Activated naive CD4-positive, alpha-beta T cell treated with anti-CD3 and anti-CD28 coated beads, Interleukin-2, amount 50 U/mL, for 72 hours (primary cell): Measurements from ENCODE around the gene PTGES. TPM values are rescaled to one million over a fixed set of nuclear protein-coding genes. Genes with fewer than 3 reads are reported as not detected.

ENCODE experiments used
- ATAC-seq, 2 donors: fragments of 150-1000 bp; cut with Tn5 transposase; 2 replicates each; pipeline ENCODE4 v1.10.0; 2021; ENCODE audit warnings: mild to moderate bottlenecking in 2 of 2, moderate library complexity in 2 of 2
- DNase-seq, 2 donors: peaks; one replicate each; pipeline ENCODE4 v3.0.0; 2021 to 2022; ENCODE audit warnings: low spot score in 2 of 2
- H3K27ac Mint-ChIP-seq, 2 donors: one replicate each; pipeline ENCODE4 v1.8.0; 2022; ENCODE audit warnings: mild to moderate bottlenecking in 2 of 2, mixed read lengths in 2 of 2
- H3K36me3 Mint-ChIP-seq, 2 donors: one replicate each; pipeline ENCODE4 v1.8.0; 2022; ENCODE audit warnings: mixed read lengths in 2 of 2
- H3K9me3 Mint-ChIP-seq, 2 donors: one replicate each; pipeline ENCODE4 v1.8.0; 2022; ENCODE audit warnings: mixed read lengths in 2 of 2
- total RNA-seq, 2 donors: library from RNA; stranded (reverse); gene quantifications; one replicate each; pipeline ENCODE4 v1.2.3, GENCODE V29; 2022

PTGES gene
- total RNA-seq, 2 donors from 2014 or later: 0.41 TPM; not detected in 1

DNA sequence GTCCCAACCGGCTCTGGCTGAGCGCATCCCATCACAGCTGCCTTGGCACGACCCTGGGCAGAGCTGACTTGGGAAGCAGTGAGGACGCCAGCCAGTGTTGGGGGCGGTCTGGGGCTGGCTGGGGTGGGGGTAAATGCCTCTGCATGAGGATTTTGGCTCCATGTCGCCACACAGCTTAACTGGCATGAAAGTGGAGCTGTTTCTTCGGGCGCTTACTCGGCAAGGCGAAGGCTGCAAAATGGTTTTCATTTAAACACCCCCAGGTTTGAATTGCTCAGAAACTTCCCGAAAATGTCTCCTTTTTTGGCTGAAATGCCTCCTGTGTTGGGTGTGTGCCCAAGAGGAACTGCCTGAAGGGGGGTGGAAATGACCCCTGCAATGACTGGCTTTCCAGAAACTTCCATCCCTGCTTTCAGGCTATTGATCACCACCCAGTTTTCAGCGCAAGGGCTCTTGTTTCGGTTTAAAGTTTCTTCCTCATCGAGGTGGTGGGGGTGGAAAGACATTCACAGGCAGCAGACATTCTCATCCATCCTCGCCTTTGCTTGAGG lies 38.3 kb downstream of the PTGES start:
- ATAC-seq: no peak
- H3K36me3 Mint-ChIP-seq: no peaks in the 10 kb centered on the region
- no peaks in the 10 kb centered on the region for H3K9me3 Mint-ChIP-seq
- DNase-seq: no peak
- no peak overlapping the region for H3K27ac Mint-ChIP-seq

DNA sequence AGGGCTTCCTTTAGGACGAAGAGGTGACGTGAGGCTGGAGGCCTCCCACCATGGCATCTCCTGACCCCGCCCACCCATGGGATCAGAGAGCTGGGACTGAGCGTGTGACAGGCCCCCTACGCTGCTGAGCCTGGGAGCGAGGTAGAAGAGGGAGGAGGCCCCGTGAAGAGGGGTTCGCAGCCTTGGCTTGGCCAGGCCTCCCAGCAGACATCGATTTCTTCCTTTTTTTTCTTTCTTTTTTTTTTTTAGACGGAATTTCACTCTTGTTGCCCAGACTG lies 39.5 kb downstream of the PTGES start:
- DNase-seq: no peak
- H3K36me3 Mint-ChIP-seq: no peaks in the 10 kb centered on the region
- H3K9me3 Mint-ChIP-seq: no peaks in the 10 kb centered on the region
- ATAC-seq: no peak
- H3K27ac Mint-ChIP-seq: no peak overlapping the region

DNA sequence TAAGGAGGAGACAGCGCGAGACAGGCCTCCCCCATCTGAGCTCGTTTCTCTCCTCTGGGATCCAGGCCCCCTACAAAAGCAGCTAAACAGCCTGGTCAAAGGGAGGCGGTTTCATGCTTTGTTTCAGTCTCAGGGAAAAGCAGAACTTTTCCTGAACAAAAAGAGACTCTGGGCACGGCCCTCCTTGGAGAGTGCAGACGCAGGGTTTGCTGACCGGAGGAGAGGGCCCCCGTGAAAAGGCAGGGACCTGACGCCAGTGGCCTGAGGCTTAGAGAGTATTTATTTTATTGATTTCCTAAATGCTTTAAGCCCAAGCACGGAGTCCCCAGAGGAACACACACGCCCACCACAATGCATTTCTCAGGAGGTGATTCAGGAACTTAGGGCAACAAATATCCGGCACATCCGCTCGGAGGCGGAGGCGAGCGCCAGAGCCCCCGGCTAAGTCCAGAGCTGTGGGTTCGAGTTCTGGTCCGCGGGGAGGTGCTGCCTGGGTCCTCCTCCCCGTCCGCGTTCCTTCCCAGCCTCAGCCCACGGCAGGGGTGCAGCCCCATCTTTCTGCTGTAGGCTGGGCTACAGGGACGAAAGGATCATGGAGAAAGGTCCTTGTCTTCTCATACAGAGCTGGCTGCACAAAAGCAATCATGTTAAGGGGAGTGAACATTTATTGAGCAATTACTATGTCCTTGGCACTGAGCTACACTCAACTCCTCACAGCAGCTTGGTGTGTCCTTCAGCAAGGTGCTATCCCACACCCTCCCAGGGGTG lies 40.0 kb downstream of the PTGES start:
- DNase-seq (no peak), ATAC-seq (no peak)
- no peak overlapping the region for H3K27ac Mint-ChIP-seq
- no peaks in the 10 kb centered on the region for H3K36me3 Mint-ChIP-seq
- no peaks in the 10 kb centered on the region for H3K9me3 Mint-ChIP-seq

DNA sequence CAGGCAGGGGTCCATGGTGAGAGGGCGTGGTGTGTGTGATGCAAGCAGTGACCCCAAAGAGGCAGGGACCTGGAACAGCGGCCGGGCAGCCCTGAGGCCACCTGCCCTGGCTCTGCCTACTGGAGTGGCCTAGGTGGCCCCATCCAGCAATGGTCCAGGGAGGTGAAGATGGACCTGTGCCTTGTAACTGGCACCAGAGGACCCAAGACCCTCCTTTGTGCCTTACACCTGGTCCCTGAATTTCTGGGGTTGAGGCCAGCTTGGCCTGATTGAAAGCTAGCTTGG lies 42.7 kb downstream of the PTGES start:
- DNase-seq: no peak

DNA sequence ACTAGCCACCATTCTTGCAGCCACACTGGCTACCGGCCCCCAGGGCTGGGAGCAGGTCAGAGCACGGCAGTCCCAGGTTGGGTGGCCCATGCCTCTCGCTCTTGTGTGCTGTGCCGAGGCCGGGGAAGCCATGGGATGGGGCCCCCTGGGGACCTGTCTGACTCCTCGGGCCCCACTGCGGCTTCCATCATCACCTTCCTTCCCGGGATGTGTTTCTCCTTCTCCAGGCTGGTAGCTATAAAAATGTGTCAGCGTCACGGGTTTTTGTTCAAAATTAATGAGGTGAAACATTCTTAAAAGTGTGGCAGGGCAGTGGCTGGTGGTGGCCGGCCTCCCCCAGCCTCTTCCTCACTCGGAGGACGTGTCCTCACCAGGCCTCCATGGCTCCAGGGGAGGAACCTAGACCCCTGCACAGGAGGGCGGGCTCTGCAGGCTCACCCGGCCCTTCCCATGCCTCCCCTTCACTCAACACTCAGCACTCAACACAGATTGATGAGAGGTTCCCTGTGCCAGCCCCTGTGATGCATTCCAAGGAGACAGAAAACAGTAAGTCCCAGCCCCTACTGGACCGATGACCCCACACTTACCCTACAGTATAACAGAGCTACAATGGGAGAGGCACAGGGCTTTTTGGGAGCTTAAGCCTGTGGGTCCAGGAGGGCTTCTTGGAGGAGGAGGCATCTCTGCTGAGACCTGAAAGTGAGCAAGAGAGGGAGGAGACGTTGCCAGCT lies 43.2 kb downstream of the PTGES start:
- Mint-ChIP-seq H3K27ac (peak overlapping the region in 1 of 2 donors; percentile 11), H3K36me3 (no peaks in the 10 kb centered on the region), H3K9me3 (no peaks in the 10 kb centered on the region)
- DNase-seq (no peak), ATAC-seq (no peak)

More for the DNA sequence above, 42.7 kb downstream of the PTGES start:
- no peak for ATAC-seq
- no peak overlapping the region for H3K27ac Mint-ChIP-seq
- no peaks in the 10 kb centered on the region for H3K9me3 Mint-ChIP-seq
- H3K36me3 Mint-ChIP-seq: no peaks in the 10 kb centered on the region

DNA sequence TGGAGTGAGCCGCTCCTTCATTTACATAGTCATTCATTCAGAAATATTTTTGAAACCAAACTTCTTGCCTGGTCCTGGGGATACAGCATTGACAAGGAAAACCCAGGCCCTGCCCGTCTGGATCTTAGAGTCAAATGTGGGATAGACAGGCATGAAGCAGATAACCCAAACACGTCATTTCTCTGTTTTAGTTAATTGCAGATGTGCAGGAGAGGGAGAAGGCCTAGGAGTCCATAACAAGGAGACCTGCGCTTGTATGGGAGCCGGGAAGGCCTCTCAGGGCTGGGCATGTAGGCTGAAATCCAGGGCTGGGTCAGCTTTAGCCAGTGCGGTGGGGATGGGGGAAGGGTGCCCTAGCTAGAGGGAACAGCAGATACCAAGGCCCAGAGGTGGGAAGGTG lies 44.0 kb downstream of the PTGES start:
- Mint-ChIP-seq H3K36me3 (no peaks in the 10 kb centered on the region), H3K27ac (peak overlapping the region in 1 of 2 donors; percentile 11), H3K9me3 (no peaks in the 10 kb centered on the region)
- ATAC-seq (no peak), DNase-seq (no peak)

DNA sequence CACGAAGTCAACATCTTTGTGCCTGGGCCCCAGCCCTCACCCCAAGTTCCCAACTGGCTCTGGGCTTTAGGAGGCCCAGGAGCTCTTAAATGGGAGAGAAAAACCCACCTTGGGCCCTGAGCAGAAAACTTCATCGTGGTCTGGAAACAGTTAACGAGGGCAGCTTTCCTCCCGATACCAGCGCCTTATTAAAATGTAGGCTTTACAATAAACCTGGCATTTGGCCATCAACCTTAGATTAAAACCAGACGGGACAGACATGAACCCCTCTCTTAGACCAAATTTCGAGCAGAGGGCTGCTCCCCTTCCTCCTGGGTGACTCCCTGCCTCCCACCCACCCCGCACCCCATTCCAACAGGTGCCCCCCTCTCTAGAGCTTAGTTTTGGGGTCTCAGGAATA lies 48.0 kb downstream of the PTGES start:
- H3K9me3 Mint-ChIP-seq: no peaks in the 10 kb centered on the region
- no peak for ATAC-seq
- no peaks in the 10 kb centered on the region for H3K36me3 Mint-ChIP-seq
- H3K27ac Mint-ChIP-seq: no peak overlapping the region
- DNase-seq: no peak

GRCh38 chr9:129703667-129704355 lies 49.0 kb downstream of the PTGES start:
- Mint-ChIP-seq H3K9me3 (no peaks in the 10 kb centered on the region), H3K27ac (no peak overlapping the region), H3K36me3 (no peaks in the 10 kb centered on the region)
- DNase-seq (no peak), ATAC-seq (no peak)

DNA sequence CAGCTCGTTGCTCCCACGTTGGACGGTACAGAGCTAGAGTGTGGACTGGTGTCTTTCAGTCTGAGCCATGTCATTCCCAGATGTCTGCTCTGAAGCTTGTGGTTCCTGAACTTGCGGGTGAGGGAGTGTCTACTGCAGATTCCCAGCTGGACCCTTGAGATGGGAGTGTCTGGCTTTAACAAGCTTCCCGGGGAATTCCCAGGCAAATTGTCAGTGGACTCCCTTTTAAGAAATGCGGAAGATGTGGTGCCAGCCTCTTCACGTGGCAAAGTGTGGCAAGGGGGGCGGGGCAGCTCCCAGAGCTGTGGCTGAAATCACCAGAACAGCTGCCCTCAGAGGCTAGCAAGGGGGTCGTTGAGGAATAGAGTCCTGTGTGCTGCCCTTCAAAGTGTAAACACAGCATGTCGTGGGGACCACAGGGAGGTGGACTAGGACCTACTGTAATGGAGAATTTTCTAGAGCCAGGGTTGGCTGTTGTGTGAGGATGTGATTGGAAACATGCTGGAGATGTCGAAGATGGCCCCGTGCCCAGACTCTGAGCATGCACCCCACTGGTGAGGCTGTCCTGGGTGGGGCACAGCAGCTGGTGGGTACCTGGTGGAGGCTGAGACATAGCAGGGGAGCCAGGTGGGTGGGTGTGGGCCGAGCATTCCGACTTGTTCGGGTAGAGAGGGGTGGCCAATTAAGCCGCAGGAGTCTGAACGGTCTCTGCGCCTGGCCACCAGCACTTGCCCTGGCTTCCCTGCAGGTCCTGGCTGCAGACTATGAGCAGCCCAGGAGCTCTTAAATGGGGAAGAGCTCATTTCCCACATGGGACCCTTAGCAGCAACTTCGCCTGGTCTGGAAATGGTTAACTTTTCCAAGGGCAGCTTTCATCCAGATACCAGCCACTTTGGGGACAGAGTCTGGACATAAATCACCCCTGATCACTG lies 50.0 kb downstream of the PTGES start:
- DNase-seq (no peak), ATAC-seq (no peak)
- H3K9me3 Mint-ChIP-seq: no peaks in the 10 kb centered on the region
- H3K27ac Mint-ChIP-seq: no peak overlapping the region
- H3K36me3 Mint-ChIP-seq: no peaks in the 10 kb centered on the region

DNA sequence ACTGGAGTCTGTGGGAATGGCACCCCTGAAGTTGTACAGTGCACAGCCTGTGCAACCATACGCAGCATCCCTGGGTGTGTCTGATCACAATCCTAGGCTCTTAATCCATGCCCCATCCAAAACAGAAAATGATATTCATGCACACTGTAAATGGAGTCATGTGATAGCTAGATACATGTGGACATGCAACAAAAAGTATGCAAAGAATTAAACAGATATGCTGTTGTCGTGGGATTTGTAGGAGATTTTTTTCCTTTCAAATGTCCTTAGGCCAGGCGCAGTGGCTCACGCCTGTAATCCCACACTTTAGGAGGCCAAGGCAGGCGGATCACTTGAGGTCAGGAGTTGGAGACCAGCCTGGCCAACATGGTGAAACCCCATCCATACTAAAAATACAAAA lies 51.3 kb downstream of the PTGES start:
- H3K36me3 Mint-ChIP-seq: no peaks in the 10 kb centered on the region
- ATAC-seq (no peak), DNase-seq (no peak)
- H3K27ac Mint-ChIP-seq: no peak overlapping the region
- H3K9me3 Mint-ChIP-seq: no peaks in the 10 kb centered on the region

DNA sequence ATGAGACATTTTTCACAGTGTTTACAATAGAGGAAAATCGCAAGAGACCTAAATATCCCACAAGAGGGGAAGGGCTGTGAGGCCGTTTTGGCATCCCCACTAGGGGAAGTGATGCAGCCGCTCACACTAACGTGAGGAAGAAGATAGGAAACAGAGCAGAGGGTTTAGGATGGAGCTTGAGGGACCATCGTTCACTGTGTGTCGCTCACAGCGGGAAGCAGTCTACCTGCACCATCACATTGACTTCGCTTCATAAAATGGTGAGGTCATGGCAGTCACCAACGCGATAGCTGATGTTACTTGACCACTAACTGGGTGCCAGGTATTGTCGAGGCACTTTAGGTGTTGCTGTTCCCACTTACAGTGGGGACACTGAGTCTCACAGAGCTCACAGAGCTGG lies 51.8 kb downstream of the PTGES start:
- H3K9me3 Mint-ChIP-seq: no peaks in the 10 kb centered on the region
- H3K27ac Mint-ChIP-seq: no peak overlapping the region
- DNase-seq: no peak
- no peak for ATAC-seq
- H3K36me3 Mint-ChIP-seq: no peaks in the 10 kb centered on the region

DNA sequence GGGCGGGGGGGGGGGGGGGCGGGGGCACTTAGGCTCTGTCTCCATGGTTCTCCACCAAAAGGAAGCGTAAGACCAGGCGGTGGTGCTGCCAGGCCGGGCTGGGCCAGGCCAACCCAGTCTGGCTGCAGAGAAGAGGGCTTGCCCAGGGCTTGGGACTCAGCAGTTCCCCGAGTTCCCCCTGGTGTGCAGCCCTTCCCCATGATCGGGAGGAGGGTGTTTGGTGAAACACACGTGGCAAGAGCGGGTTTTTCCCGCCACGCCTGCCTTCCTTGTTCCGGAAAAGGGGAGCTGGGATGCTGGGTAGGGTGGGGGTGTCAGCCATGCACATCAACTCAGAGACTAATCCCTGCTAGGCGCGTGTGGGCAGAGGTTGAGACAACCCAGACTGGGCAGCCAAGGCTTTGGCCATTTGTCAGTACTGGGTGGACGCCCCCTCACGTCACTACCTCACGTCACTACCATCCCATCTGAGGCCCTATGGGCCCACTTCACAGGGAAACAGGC lies 54.5 kb downstream of the PTGES start:
- DNase-seq (peak in 1 of 2 donors; percentile 13), ATAC-seq (peak; percentile 11 to 21)

GRCh38 chr9:129697656-129698253 lies 55.1 kb downstream of the PTGES start:
- DNase-seq: peak in 1 of 2 donors; percentile 46
- no peaks in the 10 kb centered on the region for H3K36me3 Mint-ChIP-seq
- H3K27ac Mint-ChIP-seq: peak overlapping the region in 1 of 2 donors; percentile 74
- ATAC-seq: peak; percentile 57 to 72
- H3K9me3 Mint-ChIP-seq: no peaks in the 10 kb centered on the region

More for the DNA sequence above, 54.5 kb downstream of the PTGES start:
- Mint-ChIP-seq H3K27ac (no peak overlapping the region), H3K9me3 (no peaks in the 10 kb centered on the region), H3K36me3 (no peaks in the 10 kb centered on the region)

- ATAC-seq: peak; percentile 76
- peak in 1 of 2 donors; percentile 36 for DNase-seq
- Mint-ChIP-seq H3K36me3 (no peaks in the 10 kb centered on the region), H3K9me3 (no peaks in the 10 kb centered on the region), H3K27ac (peak overlapping the region; percentile 65 to 79)
Observed at GRCh38 chr9:129696944-129697655, 55.7 kb downstream of the PTGES start.

DNA sequence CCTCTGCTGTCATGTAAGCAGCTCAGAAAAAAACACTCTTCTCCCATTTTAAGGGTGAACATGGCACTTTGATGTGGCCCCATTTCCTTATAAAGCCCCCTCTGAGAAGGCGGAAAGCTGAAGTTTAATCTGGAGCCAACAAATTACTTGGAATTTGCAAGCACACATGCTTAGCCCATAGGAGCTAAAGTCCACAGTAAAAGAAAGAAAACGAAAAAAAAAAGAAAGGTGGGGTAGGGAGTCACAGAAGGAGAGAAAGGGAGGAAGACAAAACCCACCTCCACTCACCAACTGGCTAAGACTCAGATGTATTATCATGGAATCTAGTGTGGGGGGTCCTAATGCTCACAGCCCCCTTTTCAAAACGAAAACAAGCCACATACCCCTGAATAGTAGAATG lies 57.0 kb downstream of the PTGES start:
- H3K27ac Mint-ChIP-seq: no peak overlapping the region
- H3K9me3 Mint-ChIP-seq: no peaks in the 10 kb centered on the region
- ATAC-seq (no peak), DNase-seq (no peak)
- H3K36me3 Mint-ChIP-seq: no peaks in the 10 kb centered on the region
